ENCODE data around the gene ACAP2. TPM values are rescaled to one million over a fixed set of nuclear protein-coding genes. Genes with fewer than 3 reads are reported as not detected.
"Not testable (repeated sequence)": the region's sequence is repeated elsewhere in the genome, so short reads cannot be mapped to it uniquely, and the experiment has no call there.

Gene ACAP2
- total RNA-seq, 6 experiments from 2014 or later, result 37.7 to 47.1 (median 45.2) TPM

GRCh38 chr3:195407531-195408409 lies 35.0 kb downstream of the ACAP2 start:
- no peak for DNase-seq
- no peak overlapping the region for H3K4me3 Mint-ChIP-seq
- peaks cover 9% of the 10 kb centered on the region; the same call in 1 of the 2 replicates for H3K4me1 Mint-ChIP-seq (ENCODE audit: low read depth)
- peaks cover 17% of the 10 kb centered on the region for H3K36me3 Mint-ChIP-seq (ENCODE audit: low read depth)
- no peak overlapping the region for H3K27ac Mint-ChIP-seq
- no peaks in the 10 kb centered on the region for H3K9me3 Mint-ChIP-seq
- no peaks in the 10 kb centered on the region for H3K27me3 Mint-ChIP-seq (ENCODE audit: insufficient read depth)
- TF ChIP-seq CTCF (IDR thresholded peaks at IDR 0.05), result no peak

GRCh38 chr3:195405651-195406050 lies 37.2 kb downstream of the ACAP2 start:
- Mint-ChIP-seq H3K4me3 (no peak overlapping the region), H3K36me3 (ENCODE audit: low read depth) (peaks cover 12% of the 10 kb centered on the region), H3K27me3 (ENCODE audit: insufficient read depth) (no peaks in the 10 kb centered on the region), H3K27ac (no peak overlapping the region), H3K9me3 (no peaks in the 10 kb centered on the region), H3K4me1 (ENCODE audit: low read depth) (peaks cover 2% of the 10 kb centered on the region)
- no peak for DNase-seq
- no peak for TF ChIP-seq CTCF (IDR thresholded peaks at IDR 0.05)

GRCh38 chr3:195403841-195404408 lies 38.9 kb downstream of the ACAP2 start:
- Mint-ChIP-seq H3K9me3 (no peaks in the 10 kb centered on the region), H3K27ac (no peak overlapping the region), H3K27me3 (ENCODE audit: insufficient read depth) (no peaks in the 10 kb centered on the region), H3K4me1 (ENCODE audit: low read depth) (peaks cover 7% of the 10 kb centered on the region), H3K36me3 (ENCODE audit: low read depth) (peaks cover 6% of the 10 kb centered on the region; the same call in 1 of the 2 replicates), H3K4me3 (no peak overlapping the region)
- peak; percentile 9 for DNase-seq
- TF ChIP-seq CTCF (IDR thresholded peaks at IDR 0.05), result no peak

GRCh38 chr3:195403244-195403643 lies 39.6 kb downstream of the ACAP2 start:
- H3K4me3 Mint-ChIP-seq, result no peak overlapping the region
- no peak for TF ChIP-seq CTCF (IDR thresholded peaks at IDR 0.05)
- no peaks in the 10 kb centered on the region for H3K9me3 Mint-ChIP-seq
- DNase-seq, result no peak
- no peaks in the 10 kb centered on the region for H3K27me3 Mint-ChIP-seq (ENCODE audit: insufficient read depth)
- peaks cover 7% of the 10 kb centered on the region for H3K4me1 Mint-ChIP-seq (ENCODE audit: low read depth)
- 0 out of 2 replicates have a peak, but pooled peaks cover 6% of the 10 kb centered on the region for H3K36me3 Mint-ChIP-seq (ENCODE audit: low read depth)
- H3K27ac Mint-ChIP-seq, result no peak overlapping the region

- H3K9me3 Mint-ChIP-seq, result no peaks in the 10 kb centered on the region
- H3K27me3 Mint-ChIP-seq (ENCODE audit: insufficient read depth), result no peaks in the 10 kb centered on the region
- no peak overlapping the region for H3K27ac Mint-ChIP-seq
- H3K4me1 Mint-ChIP-seq (ENCODE audit: low read depth), result peaks cover 12% of the 10 kb centered on the region
- no peak for DNase-seq
- TF ChIP-seq CTCF (IDR thresholded peaks at IDR 0.05), result no peak
- 0 out of 2 replicates have a peak, but pooled peaks cover 6% of the 10 kb centered on the region for H3K36me3 Mint-ChIP-seq (ENCODE audit: low read depth)
- no peak overlapping the region for H3K4me3 Mint-ChIP-seq
Measured at GRCh38 chr3:195401943-195402342, 40.9 kb downstream of the ACAP2 start.

GRCh38 chr3:195398460-195398859 lies 44.4 kb downstream of the ACAP2 start:
- H3K36me3 Mint-ChIP-seq (ENCODE audit: low read depth); H3K9me3 Mint-ChIP-seq; DNase-seq; H3K4me3 Mint-ChIP-seq; H3K27me3 Mint-ChIP-seq (ENCODE audit: insufficient read depth); H3K27ac Mint-ChIP-seq: not testable (repeated sequence)
- H3K4me1 Mint-ChIP-seq (ENCODE audit: low read depth), result peaks cover 20% of the 10 kb centered on the region

Data from HFFc6 (cell line).